Liver (tissue), 9 donors: ENCODE results near the gene ZIC2. TPM values are rescaled to one million over a fixed set of nuclear protein-coding genes. Genes with fewer than 3 reads are reported as not detected.

Experiments
- DNase-seq: peaks from one replicate; pipeline ENCODE4 v3.0.0-alpha.2; 2017; ENCODE audit warnings: low spot score
- H3K27ac ChIP-seq, 2 donors: one replicate each; pipeline ENCODE4 v1.7.0; 2013; ENCODE audit warnings: inconsistent platforms in 2 of 2, low read length in 2 of 2, control low read depth in 1 of 2, low read depth in 1 of 2, mild to moderate bottlenecking in 1 of 2
- H3K27me3 ChIP-seq, 4 donors: one replicate each; pipeline versions ENCODE4 v1.6.1 to v1.7.0; 2013; ENCODE audit warnings: low read length in 3 of 4, inconsistent platforms in 1 of 4, mild to moderate bottlenecking in 1 of 4, moderate library complexity in 1 of 4; ENCODE audit not compliant: control insufficient read depth in 4 of 4, insufficient read depth in 4 of 4
- H3K36me3 ChIP-seq, 4 donors: one replicate each; pipeline versions ENCODE4 v1.6.1 to v1.7.0; 2013; ENCODE audit warnings: low read length in 3 of 4, mild to moderate bottlenecking in 3 of 4, low read depth in 1 of 4, moderate library complexity in 1 of 4; ENCODE audit not compliant: control insufficient read depth in 4 of 4, insufficient read depth in 3 of 4
- H3K4me1 ChIP-seq, 4 donors: one replicate each; pipeline versions ENCODE4 v1.6.1 to v1.7.0; 2013; ENCODE audit warnings: low read length in 3 of 4, mild to moderate bottlenecking in 3 of 4, moderate library complexity in 1 of 4; ENCODE audit not compliant: control insufficient read depth in 4 of 4, insufficient read depth in 4 of 4
- H3K4me3 ChIP-seq, 3 donors: one replicate each; pipeline versions ENCODE4 v1.6.1 to v1.7.0; 2013; ENCODE audit warnings: low read length in 3 of 3, control low read depth in 1 of 3, low read depth in 1 of 3, mild to moderate bottlenecking in 1 of 3
- H3K9ac ChIP-seq, 2 donors: one replicate each; pipeline ENCODE4 v1.7.0; 2013; ENCODE audit warnings: low read length in 2 of 2, mild to moderate bottlenecking in 2 of 2, moderate library complexity in 2 of 2, control low read depth in 1 of 2, low read depth in 1 of 2
- H3K9me3 ChIP-seq, 4 donors: one replicate each; pipeline versions ENCODE4 v1.6.1 to v1.7.0; 2013; ENCODE audit warnings: low read length in 3 of 4; ENCODE audit not compliant: control insufficient read depth in 4 of 4
- FOXA1 ChIP-seq: IDR thresholded peaks from 2 replicates; pipeline ENCODE4 v1.6.1; 2016; ENCODE audit warnings: antibody characterized with exemption
- GABPA ChIP-seq, 2 donors: IDR thresholded peaks in 1 of 2; conservative IDR thresholded peaks in 1 of 2; 2 replicates each; pipeline ENCODE4 v1.6.1; 2016; ENCODE audit warnings: antibody characterized with exemption in 2 of 2, mild to moderate bottlenecking in 1 of 2, moderate library complexity in 1 of 2
- HNF4A ChIP-seq, 2 donors: conservative IDR thresholded peaks; 2 replicates each; pipeline ENCODE4 v1.6.1; 2016; ENCODE audit warnings: antibody characterized with exemption in 2 of 2, mild to moderate bottlenecking in 2 of 2
- HNF4G ChIP-seq: IDR thresholded peaks from 2 replicates; pipeline ENCODE4 v1.6.1; 2016; ENCODE audit warnings: antibody characterized with exemption
- JUND ChIP-seq, 2 donors: IDR thresholded peaks; 2 replicates each; pipeline ENCODE4 v1.6.1; 2016; ENCODE audit warnings: antibody characterized with exemption in 2 of 2
- MAX ChIP-seq: IDR thresholded peaks from 2 replicates; pipeline ENCODE4 v1.6.1; 2016; ENCODE audit warnings: antibody characterized with exemption
- NR2F2 ChIP-seq: IDR thresholded peaks from 2 replicates; pipeline ENCODE4 v1.6.1; 2016; ENCODE audit warnings: antibody characterized with exemption
- RAD21 ChIP-seq, 2 donors: IDR thresholded peaks; 2 replicates each; pipeline ENCODE4 v1.6.1; 2016; ENCODE audit warnings: antibody characterized with exemption in 2 of 2, mild to moderate bottlenecking in 2 of 2
- REST ChIP-seq: IDR thresholded peaks from 2 replicates; pipeline ENCODE4 v1.6.1; 2016; ENCODE audit warnings: antibody characterized with exemption, mild to moderate bottlenecking
- SP1 ChIP-seq: IDR thresholded peaks from 2 replicates; pipeline ENCODE4 v1.6.1; 2018; ENCODE audit warnings: antibody characterized with exemption, mild to moderate bottlenecking
- TAF1 ChIP-seq: conservative IDR thresholded peaks from 2 replicates; pipeline ENCODE4 v1.6.1; 2016; ENCODE audit warnings: antibody characterized with exemption, mild to moderate bottlenecking
- YY1 ChIP-seq: IDR thresholded peaks from 2 replicates; pipeline ENCODE4 v1.6.1; 2016; ENCODE audit warnings: antibody characterized with exemption, mild to moderate bottlenecking
- ZBTB33 ChIP-seq: IDR thresholded peaks from 2 replicates; pipeline ENCODE4 v1.6.1; 2016; ENCODE audit warnings: antibody characterized with exemption
- WGBS: extraction: QIAGEN DNeasy Blood & Tissue Kit; methylation state at CpG from one replicate; pipeline ENCODE4 v1.1.7; 2013; 5-methylcytosine and 5-hydroxymethylcytosine counted together
- polyA plus RNA-seq, 2 donors: library from polyadenylated mRNA; stranded (reverse) in 1 of 2; unstranded in 1 of 2; fragments of 200-250 nt in 1 of 2; fragments of >200 nt in 1 of 2; fragmentation: Nextera tagmentation in 1 of 2; extraction: Ambion mirVana in 1 of 2; gene quantifications; one replicate each; pipeline versions ENCODE4 v1.2.1 to v1.2.3, GENCODE V29; 2013 to 2015
- total RNA-seq, 2 donors: library from RNA; depleted of rRNA; stranded (reverse); fragments of >200 nt; gene quantifications; one replicate each; pipeline ENCODE4 v1.2.3, GENCODE V29; 2014
- TF ChIP-seq, protein P1 (sequence below): fragments of 150-350 bp; IDR thresholded peaks from 2 replicates; pipeline ENCODE4 v1.5.1; 2017; ENCODE audit warnings: improper control_type of control experiment, low read depth, low read length; ENCODE audit not compliant: missing input control
- donor health status: healthy.
- donor health status: healthy.
- donor health status: healthy.
- donor health status: healthy.
- donor health status: healthy.

ZIC2 gene
- total and polyA plus RNA-seq, 4 donors: not detected

DNA sequence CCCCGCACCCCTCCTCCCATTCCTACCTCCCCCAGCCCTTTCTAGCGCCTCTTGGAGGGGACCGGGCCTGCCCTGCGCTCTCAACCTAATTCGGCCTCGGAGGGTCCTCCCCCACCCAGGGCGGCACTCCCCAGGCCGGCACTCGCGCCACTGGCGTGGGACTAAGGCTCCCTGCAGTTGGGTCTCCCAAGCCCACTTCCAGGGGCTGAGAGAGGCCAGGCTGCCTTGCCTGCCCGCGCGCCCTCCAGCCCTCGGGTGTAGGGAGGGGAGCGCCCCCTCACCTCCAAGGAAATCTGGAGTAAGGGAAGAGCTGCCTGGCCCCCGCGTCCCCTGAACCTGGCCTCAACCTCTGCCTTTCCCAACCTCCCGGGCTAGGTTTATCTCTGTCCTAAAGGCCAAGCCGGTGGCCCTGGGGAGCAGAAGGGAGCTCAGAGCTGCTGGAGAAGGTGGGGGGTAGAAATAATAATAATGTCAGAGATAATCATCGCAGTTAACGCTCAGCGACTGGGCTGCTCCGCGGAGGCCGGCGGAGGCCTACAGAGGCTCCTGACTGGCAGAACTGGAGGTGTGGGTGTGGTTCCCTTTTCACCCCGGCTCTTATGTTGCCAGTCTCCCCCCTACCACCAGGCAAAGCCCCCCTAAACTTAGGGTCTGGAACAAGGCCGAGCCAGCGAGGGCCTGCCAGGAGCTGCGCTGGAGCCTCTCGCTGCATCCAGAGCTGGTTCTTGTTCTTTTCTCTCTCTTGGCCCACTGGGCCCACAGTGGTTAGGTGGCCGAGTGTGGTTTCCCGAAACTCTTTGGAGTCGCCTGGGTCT lies 9.6 kb downstream of the ZIC2 start:
- no peak overlapping the region for H3K9ac ChIP-seq
- no peak overlapping the region for H3K4me3 ChIP-seq
- WGBS: 12% methylated on average over 35 of the region's 35 CpGs
- DNase-seq: no peak
- no peaks in the 10 kb centered on the region for H3K36me3 ChIP-seq
- H3K9me3 ChIP-seq: peaks cover 0 to 17% (median under 1%) of the 10 kb centered on the region in 4 donors
- H3K27me3 ChIP-seq: peaks cover 9 to 71% (median 36%) of the 10 kb centered on the region in 4 donors
- no peak overlapping the region for H3K27ac ChIP-seq
- TF ChIP-seq, protein P1, sequence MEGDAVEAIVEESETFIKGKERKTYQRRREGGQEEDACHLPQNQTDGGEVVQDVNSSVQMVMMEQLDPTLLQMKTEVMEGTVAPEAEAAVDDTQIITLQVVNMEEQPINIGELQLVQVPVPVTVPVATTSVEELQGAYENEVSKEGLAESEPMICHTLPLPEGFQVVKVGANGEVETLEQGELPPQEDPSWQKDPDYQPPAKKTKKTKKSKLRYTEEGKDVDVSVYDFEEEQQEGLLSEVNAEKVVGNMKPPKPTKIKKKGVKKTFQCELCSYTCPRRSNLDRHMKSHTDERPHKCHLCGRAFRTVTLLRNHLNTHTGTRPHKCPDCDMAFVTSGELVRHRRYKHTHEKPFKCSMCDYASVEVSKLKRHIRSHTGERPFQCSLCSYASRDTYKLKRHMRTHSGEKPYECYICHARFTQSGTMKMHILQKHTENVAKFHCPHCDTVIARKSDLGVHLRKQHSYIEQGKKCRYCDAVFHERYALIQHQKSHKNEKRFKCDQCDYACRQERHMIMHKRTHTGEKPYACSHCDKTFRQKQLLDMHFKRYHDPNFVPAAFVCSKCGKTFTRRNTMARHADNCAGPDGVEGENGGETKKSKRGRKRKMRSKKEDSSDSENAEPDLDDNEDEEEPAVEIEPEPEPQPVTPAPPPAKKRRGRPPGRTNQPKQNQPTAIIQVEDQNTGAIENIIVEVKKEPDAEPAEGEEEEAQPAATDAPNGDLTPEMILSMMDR: no peak
- TF ChIP-seq MAX (no peak), HNF4G (no peak), REST (no peak), SP1 (no peak), TAF1 (no peak), FOXA1 (no peak), GABPA (IDR thresholded peaks at IDR 0.05 in 1 of 2, conservative IDR thresholded peaks at IDR 0.05 in 1 of 2) (no peak), JUND (IDR thresholded peaks at IDR 0.05) (no peak), RAD21 (IDR thresholded peaks at IDR 0.05) (no peak), NR2F2 (no peak), YY1 (no peak), ZBTB33 (no peak), HNF4A (conservative IDR thresholded peaks at IDR 0.05) (no peak)
- H3K4me1 ChIP-seq: peaks cover 0 to 18% (median 4%) of the 10 kb centered on the region in 4 donors
